Neural progenitor cell (in vitro differentiated cells): ENCODE measurements around the gene MYH10. TPM values are rescaled to one million over a fixed set of nuclear protein-coding genes. Genes with fewer than 3 reads are reported as not detected.

ENCODE experiments used
- DNase-seq: peaks from one replicate; pipeline ENCODE4 v3.0.0-alpha.2; 2016; ENCODE audit warnings: low spot score
- H2AFZ ChIP-seq: fragments of 200-600 bp; sonication (generic); replicated peaks from 2 replicates; pipeline ENCODE4 v1.6.1; 2016; ENCODE audit warnings: antibody characterized with exemption
- H3F3A ChIP-seq: fragments of 200-600 bp; sonication (generic); 2 replicates; pipeline ENCODE4 v1.6.1; 2016; ENCODE audit warnings: antibody characterized with exemption, low read depth
- H3K27ac ChIP-seq: fragments of 200-600 bp; sonication (generic); 2 replicates; pipeline ENCODE4 v1.5.1; 2016; ENCODE audit warnings: mild to moderate bottlenecking
- H3K27me3 ChIP-seq: fragments of 200-600 bp; sonication (generic); 2 replicates; pipeline ENCODE4 v1.6.1; 2016; ENCODE audit warnings: mild to moderate bottlenecking, moderate library complexity
- H3K36me3 ChIP-seq: fragments of 200-600 bp; sonication (generic); 2 replicates; pipeline ENCODE4 v1.5.1; 2016
- H3K4me1 ChIP-seq: fragments of 200-600 bp; sonication (generic); 2 replicates; pipeline ENCODE4 v1.6.1; 2016; ENCODE audit warnings: mixed run types
- H3K4me2 ChIP-seq: fragments of 200-600 bp; sonication (generic); 2 replicates; pipeline ENCODE4 v1.6.1; 2016
- H3K4me3 ChIP-seq: fragments of 200-600 bp; sonication (generic); 2 replicates; pipeline ENCODE4 v1.5.1; 2016
- H3K79me2 ChIP-seq: fragments of 200-600 bp; sonication (generic); 2 replicates; pipeline ENCODE4 v1.6.1; 2016; ENCODE audit warnings: low read depth
- H3K9ac ChIP-seq: fragments of 200-600 bp; sonication (generic); 2 replicates; pipeline ENCODE4 v1.6.1; 2016
- H3K9me3 ChIP-seq: fragments of 200-600 bp; sonication (generic); 2 replicates; pipeline ENCODE4 v1.5.1; 2016; ENCODE audit warnings: low read depth
- H4K20me1 ChIP-seq: fragments of 200-600 bp; sonication (generic); 2 replicates; pipeline ENCODE4 v1.6.1; 2016; ENCODE audit warnings: low read depth
- H3K27ac Mint-ChIP-seq: 3 replicates; pipeline ENCODE4 v1.8.0; 2021; ENCODE audit warnings: mixed read lengths
- H3K27me3 Mint-ChIP-seq: 2 replicates; pipeline ENCODE4 v1.8.0; 2022; ENCODE audit warnings: low read depth, mild to moderate bottlenecking, inconsistent platforms, moderate library complexity, mixed read lengths; ENCODE audit not compliant: insufficient read depth
- H3K36me3 Mint-ChIP-seq: 3 replicates; pipeline ENCODE4 v1.8.0; 2021; ENCODE audit warnings: mixed read lengths
- H3K4me1 Mint-ChIP-seq: 3 replicates; pipeline ENCODE4 v1.8.0; 2021; ENCODE audit warnings: mixed read lengths
- H3K4me3 Mint-ChIP-seq: 3 replicates; pipeline ENCODE4 v1.8.0; 2021; ENCODE audit warnings: mild to moderate bottlenecking, moderate library complexity, mixed read lengths
- H3K9me3 Mint-ChIP-seq: 3 replicates; pipeline ENCODE4 v1.8.0; 2020; ENCODE audit warnings: mixed read lengths
- CTCF ChIP-seq: fragments of 200-600 bp; sonication (generic); IDR thresholded peaks from 2 replicates; pipeline ENCODE4 v1.5.1; 2017; ENCODE audit warnings: antibody characterized with exemption, mild to moderate bottlenecking
- EZH2 ChIP-seq: fragments of 200-600 bp; sonication (generic); IDR thresholded peaks from 2 replicates; pipeline ENCODE4 v1.6.1; 2017; ENCODE audit warnings: antibody characterized with exemption, mild to moderate bottlenecking, moderate library complexity
- EZH2phosphoT487 ChIP-seq: fragments of 200-600 bp; sonication (generic); IDR thresholded peaks from 2 replicates; pipeline ENCODE4 v1.6.1; 2017; ENCODE audit warnings: antibody characterized with exemption
- total RNA-seq: library from RNA; depleted of rRNA; stranded (reverse); fragments of >200 nt; gene quantifications from 2 replicates; pipeline ENCODE4 v1.2.3, GENCODE V29; 2015; ENCODE audit warnings: low replicate concordance

The MYH10 gene
- total RNA-seq, 1 donor from 2014 or later: 213 TPM

- Histone ChIP-seq H3K4me1 (peaks cover 16% of the 10 kb centered on the region), H3K9ac (peak overlapping the region; percentile 33), H2AFZ (no peak overlapping the region), H3K36me3 (peaks cover 11% of the 10 kb centered on the region), H3K4me3 (no peak overlapping the region), H3K9me3 (no peaks in the 10 kb centered on the region), H3K27me3 (no peaks in the 10 kb centered on the region), H3F3A (peaks cover 7% of the 10 kb centered on the region), H3K4me2 (no peak overlapping the region), H3K27ac (peak overlapping the region; percentile 29), H3K79me2 (no peaks in the 10 kb centered on the region), H4K20me1 (peaks cover 10% of the 10 kb centered on the region)
- no peak overlapping the region for H3K4me3 Mint-ChIP-seq
- H3K4me1 Mint-ChIP-seq: no peaks in the 10 kb centered on the region
- no peak for DNase-seq
- peaks cover 2% of the 10 kb centered on the region for H3K27me3 Mint-ChIP-seq
- peaks cover 43% of the 10 kb centered on the region for H3K36me3 Mint-ChIP-seq
- H3K9me3 Mint-ChIP-seq: no peaks in the 10 kb centered on the region
- TF ChIP-seq EZH2phosphoT487 (no peak), EZH2 (no peak), CTCF (no peak)
- H3K27ac Mint-ChIP-seq: no peak overlapping the region
These were observed 66.4 kb downstream of the MYH10 start for GRCh38 chr17:8563981-8564602.

GRCh38 chr17:8563024-8563776 is 67.3 kb downstream of the MYH10 start:
- H3K27ac Mint-ChIP-seq: no peak overlapping the region

DNA sequence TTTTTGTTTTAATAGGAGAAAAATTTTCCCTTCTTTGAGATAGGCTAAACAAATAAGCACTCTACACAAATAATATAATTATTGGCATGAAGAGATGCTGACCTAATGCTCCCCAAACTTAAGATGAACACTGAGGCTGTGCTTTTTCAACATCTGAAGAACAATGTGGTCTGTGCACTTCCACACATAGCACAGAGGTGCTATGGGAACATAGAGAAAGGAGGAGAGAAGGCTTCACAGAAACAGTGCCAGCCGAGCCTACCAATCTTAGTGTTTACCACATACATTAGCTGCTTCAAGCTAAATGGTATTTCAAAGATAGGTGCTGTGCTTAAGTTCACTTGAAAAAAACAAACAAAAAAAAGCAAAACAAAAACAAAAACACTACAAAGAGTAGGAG is 72.4 kb downstream of the MYH10 start:
- Histone ChIP-seq H3K4me1 (peaks cover 3% of the 10 kb centered on the region), H3K4me3 (no peak overlapping the region), H3K36me3 (peaks cover 35% of the 10 kb centered on the region), H3K4me2 (no peak overlapping the region), H3K9me3 (no peaks in the 10 kb centered on the region), H2AFZ (no peak overlapping the region), H3K27me3 (no peaks in the 10 kb centered on the region), H3F3A (peaks cover 7% of the 10 kb centered on the region), H3K79me2 (peaks cover 19% of the 10 kb centered on the region), H4K20me1 (peaks cover 3% of the 10 kb centered on the region), H3K27ac (no peak overlapping the region), H3K9ac (no peak overlapping the region)
- TF ChIP-seq EZH2phosphoT487 (no peak), EZH2 (no peak), CTCF (no peak)
- Mint-ChIP-seq H3K27ac (no peak overlapping the region), H3K4me3 (no peak overlapping the region), H3K4me1 (no peaks in the 10 kb centered on the region), H3K27me3 (no peaks in the 10 kb centered on the region), H3K9me3 (no peaks in the 10 kb centered on the region), H3K36me3 (peaks cover 30% of the 10 kb centered on the region)
- no peak for DNase-seq

More at GRCh38 chr17:8563024-8563776, 67.3 kb downstream of the MYH10 start:
- H3K27me3 ChIP-seq: no peaks in the 10 kb centered on the region
- peak; percentile 14 for DNase-seq
- Mint-ChIP-seq H3K27me3 (peaks cover 2% of the 10 kb centered on the region), H3K4me3 (no peak overlapping the region), H3K4me1 (no peaks in the 10 kb centered on the region), H3K36me3 (peaks cover 35% of the 10 kb centered on the region), H3K9me3 (no peaks in the 10 kb centered on the region)
- H2AFZ ChIP-seq: no peak overlapping the region
- H3K27ac ChIP-seq: peak overlapping the region; percentile 29
- peaks cover 16% of the 10 kb centered on the region for H3K4me1 ChIP-seq
- no peaks in the 10 kb centered on the region for H3K9me3 ChIP-seq
- no peak for TF ChIP-seq CTCF
- TF ChIP-seq EZH2: no peak
- TF ChIP-seq EZH2phosphoT487: no peak
- H3F3A ChIP-seq: peaks cover 7% of the 10 kb centered on the region
- peaks cover 20% of the 10 kb centered on the region for H3K36me3 ChIP-seq
- peaks cover 5% of the 10 kb centered on the region for H4K20me1 ChIP-seq
- H3K4me3 ChIP-seq: no peak overlapping the region
- no peak overlapping the region for H3K4me2 ChIP-seq
- no peaks in the 10 kb centered on the region for H3K79me2 ChIP-seq
- peak overlapping the region; percentile 33 for H3K9ac ChIP-seq
